MCF 10A (cell line): ENCODE results near the gene TOPBP1. TPM values are rescaled to one million over a fixed set of nuclear protein-coding genes. Genes with fewer than 3 reads are reported as not detected.

Experiments used
- BruUV-seq: library from RNA; stranded (reverse); fragments of 400-500 nt; replicated peaks from 2 replicates; lab custom pipeline; 2021; lab: Mats Ljungman, UMichigan
- CTCF ChIA-PET: fragments of 300-600 bp; sonication (Branson Sonifier 250); formaldehyde crosslinking; extraction: SDS; loops from one replicate; lab custom pipeline; 2021; ENCODE audit warnings: antibody characterized with exemption, inconsistent platforms; lab: Yijun Ruan, JAX
- POLR2A ChIA-PET: fragments of 300-600, 350-650 bp; sonication (Branson Sonifier 250); formaldehyde crosslinking; extraction: SDS; loops from one replicate; lab custom pipeline; 2020; ENCODE audit warnings: antibody characterized with exemption, inconsistent platforms; lab: Yijun Ruan, JAX
- DNase-seq: peaks from one replicate; pipeline ENCODE4 v3.0.0-alpha.2; 2018; ENCODE audit not compliant: unreplicated experiment
- H3K27ac Mint-ChIP-seq: one replicate; pipeline ENCODE4 v1.8.0; 2022; ENCODE audit warnings: mild to moderate bottlenecking, low read depth, mixed read lengths; ENCODE audit not compliant: unreplicated experiment
- H3K27me3 Mint-ChIP-seq: one replicate; pipeline ENCODE4 v1.8.0; 2022; ENCODE audit warnings: mixed read lengths; ENCODE audit not compliant: insufficient read depth, unreplicated experiment
- H3K36me3 Mint-ChIP-seq: one replicate; pipeline ENCODE4 v1.8.0; 2022; ENCODE audit warnings: mild to moderate bottlenecking, moderate library complexity, mixed read lengths; ENCODE audit not compliant: insufficient read depth, unreplicated experiment
- H3K4me1 Mint-ChIP-seq: one replicate; pipeline ENCODE4 v1.8.0; 2022; ENCODE audit warnings: mixed read lengths; ENCODE audit not compliant: insufficient read depth, unreplicated experiment
- H3K4me3 Mint-ChIP-seq: one replicate; pipeline ENCODE4 v1.8.0; 2022; ENCODE audit warnings: mild to moderate bottlenecking, moderate library complexity, mixed read lengths; ENCODE audit not compliant: unreplicated experiment
- H3K9me3 Mint-ChIP-seq: one replicate; pipeline ENCODE4 v1.8.0; 2022; ENCODE audit warnings: mixed read lengths; ENCODE audit not compliant: unreplicated experiment
- CTCF ChIP-seq: fragments of 200-600 bp; IDR thresholded peaks from one replicate; pipeline ENCODE4 v1.8.0; 2022; ENCODE audit warnings: antibody characterized with exemption, mild to moderate bottlenecking; ENCODE audit not compliant: unreplicated experiment
- intact Hi-C: fragments of 100-400 bp; cut with micrococcal nuclease; formaldehyde crosslinking; loops from 2 replicates; pipeline ENCODE4 v1.14.1; 2022
- total RNA-seq: library from RNA; stranded (reverse); gene quantifications from 2 replicates; pipeline ENCODE4 v1.2.3, GENCODE V29; 2022

TOPBP1 gene
- total RNA-seq, 1 experiment from 2014 or later, result 27.7 TPM

- H3K9me3 Mint-ChIP-seq, result no peaks in the 10 kb centered on the region
- no TSS peak for BruUV-seq
- H3K27me3 Mint-ChIP-seq, result no peaks in the 10 kb centered on the region
- H3K4me1 Mint-ChIP-seq, result peaks cover 15% of the 10 kb centered on the region
- DNase-seq, result no peak
- intact Hi-C loops, result no loop called here
- H3K36me3 Mint-ChIP-seq, result peaks cover 94% of the 10 kb centered on the region
- H3K27ac Mint-ChIP-seq, result no peak overlapping the region
- no peak overlapping the region for H3K4me3 Mint-ChIP-seq
- CTCF ChIA-PET, result interaction anchor here (0.6 to 1.9 kb wide), 2 partner anchors 630 to 852 kb away, joined by 3 to 6 read pairs; no protein-coding TSS in a partner anchor
- no peak for TF ChIP-seq CTCF
- POLR2A ChIA-PET, result no interaction called here
These were observed 78.3 kb downstream of the TOPBP1 start for GRCh38 chr3:133583396-133583795.

GRCh38 chr3:133578548-133579191, 83.1 kb downstream of the TOPBP1 start:
- Mint-ChIP-seq H3K27ac (no peak overlapping the region), H3K4me1 (peaks cover 15% of the 10 kb centered on the region), H3K36me3 (peaks cover 87% of the 10 kb centered on the region), H3K4me3 (peak overlapping the region; percentile 19), H3K27me3 (no peaks in the 10 kb centered on the region), H3K9me3 (no peaks in the 10 kb centered on the region)
- ChIA-PET CTCF (interaction anchor here (0.6 to 6.5 kb wide), 44 partner anchors 9 to 905 kb away, joined by 3 to 86 read pairs (median 4); no protein-coding TSS in a partner anchor), POLR2A (interaction anchor here (0.9 to 3.2 kb wide), 8 partner anchors 9 to 852 kb away, joined by 3 to 15 read pairs (median 6); no protein-coding TSS in a partner anchor)
- peak; percentile 63 for TF ChIP-seq CTCF
- BruUV-seq, result no TSS peak
- intact Hi-C loops, result loop anchor here (1.0 to 10.0 kb wide), 5 partner anchors 90 to 846 kb away; partner anchors contain the start of gene SRPRB
- peak; percentile 68 for DNase-seq

GRCh38 chr3:133576169-133576568, 85.6 kb downstream of the TOPBP1 start:
- DNase-seq, result no peak
- H3K27me3 Mint-ChIP-seq, result no peaks in the 10 kb centered on the region
- ChIA-PET CTCF (interaction anchor here (0.6 to 6.5 kb wide), 6 partner anchors 64 to 178 kb away, joined by 3 to 86 read pairs (median 6); no protein-coding TSS in a partner anchor), POLR2A (interaction anchor here (0.7 to 2.9 kb wide), 3 partner anchors 108 to 122 kb away, joined by 3 to 7 read pairs (median 3); no protein-coding TSS in a partner anchor)
- H3K27ac Mint-ChIP-seq, result peak overlapping the region; percentile 91
- intact Hi-C loops, result loop anchor here (5.0 to 10.0 kb wide), 2 partner anchors 229 to 844 kb away; partner anchors contain the start of gene SRPRB
- BruUV-seq, result no TSS peak
- no peak for TF ChIP-seq CTCF
- peaks cover 15% of the 10 kb centered on the region for H3K4me1 Mint-ChIP-seq
- no peaks in the 10 kb centered on the region for H3K9me3 Mint-ChIP-seq
- peak overlapping the region; percentile 91 for H3K4me3 Mint-ChIP-seq
- peaks cover 65% of the 10 kb centered on the region for H3K36me3 Mint-ChIP-seq

DNA sequence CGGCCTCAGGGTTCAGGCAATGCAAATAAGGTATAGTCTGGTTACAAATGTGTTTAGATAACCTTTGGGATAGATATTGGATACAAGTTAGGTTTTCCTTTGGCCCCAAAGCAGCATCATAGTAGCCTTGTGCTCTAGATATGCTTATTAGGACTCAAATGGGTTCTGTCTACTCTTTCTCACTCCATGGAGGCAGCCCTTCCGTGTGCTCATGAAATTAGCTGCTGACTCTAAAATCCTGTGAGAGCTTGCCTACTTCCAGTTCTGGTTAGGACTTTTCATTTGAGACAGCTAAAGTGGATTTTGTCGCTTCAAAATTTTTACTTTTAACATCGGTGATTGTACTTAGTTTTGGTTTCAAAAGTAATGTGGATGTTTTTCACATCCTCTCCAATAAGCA, 86.7 kb downstream of the TOPBP1 start:
- Mint-ChIP-seq H3K27me3 (no peaks in the 10 kb centered on the region), H3K27ac (peak overlapping the region; percentile 91), H3K9me3 (no peaks in the 10 kb centered on the region), H3K4me3 (peak overlapping the region; percentile 91), H3K4me1 (peaks cover 22% of the 10 kb centered on the region), H3K36me3 (peaks cover 57% of the 10 kb centered on the region)
- POLR2A ChIA-PET, result interaction anchor here (0.6 to 4.2 kb wide), 20 partner anchors 10 to 853 kb away, joined by 3 to 57 read pairs (median 3); partner anchors contain the start of gene NPHP3
- TF ChIP-seq CTCF, result no peak
- CTCF ChIA-PET, result interaction anchor here (0.8 to 6.5 kb wide), 9 partner anchors 11 to 134 kb away, joined by 3 to 86 read pairs (median 3); no protein-coding TSS in a partner anchor
- no peak for DNase-seq
- BruUV-seq, result TSS peak; percentile 30
- intact Hi-C loops, result loop anchor here (5.0 to 10.0 kb wide), 2 partner anchors 230 to 843 kb away; partner anchors contain the start of gene SRPRB
